GM15510 (cell line): ENCODE data around the gene LRRC4C.

ENCODE experiments used
- POLR2A ChIP-seq: IDR thresholded peaks from 3 replicates; pipeline ENCODE4 v1.6.1; 2011; ENCODE audit warnings: borderline replicate concordance; ENCODE audit not compliant: insufficient read length; ENCODE audit errors: extremely low read depth

The LRRC4C gene

GRCh38 chr11:40226654-40227053 lies 1232.8 kb downstream of the LRRC4C start:
- TF ChIP-seq POLR2A, result no peak

- no peak for TF ChIP-seq POLR2A
These were observed 1235.7 kb downstream of the LRRC4C start for GRCh38 chr11:40223596-40224330.

- TF ChIP-seq POLR2A, result no peak
These were observed 1240.1 kb downstream of the LRRC4C start for GRCh38 chr11:40219401-40219800.

- no peak for TF ChIP-seq POLR2A
These were observed 1243.9 kb downstream of the LRRC4C start for GRCh38 chr11:40215556-40215955.

- no peak for TF ChIP-seq POLR2A
These were observed 1252.0 kb downstream of the LRRC4C start for GRCh38 chr11:40207416-40207815.

- no peak for TF ChIP-seq POLR2A
These were observed 1255.2 kb downstream of the LRRC4C start for GRCh38 chr11:40204228-40204627.

GRCh38 chr11:40203606-40204005 lies 1255.8 kb downstream of the LRRC4C start:
- no peak for TF ChIP-seq POLR2A

- no peak for TF ChIP-seq POLR2A
These were observed 1256.7 kb downstream of the LRRC4C start for GRCh38 chr11:40202589-40203270.

- no peak for TF ChIP-seq POLR2A
These were observed 1269.2 kb downstream of the LRRC4C start for GRCh38 chr11:40190294-40190693.

GRCh38 chr11:40188848-40189247 lies 1270.6 kb downstream of the LRRC4C start:
- no peak for TF ChIP-seq POLR2A

- TF ChIP-seq POLR2A, result no peak
These were observed 1272.2 kb downstream of the LRRC4C start for GRCh38 chr11:40187295-40187694.

- TF ChIP-seq POLR2A, result no peak
These were observed 1272.8 kb downstream of the LRRC4C start for GRCh38 chr11:40186437-40187263.

GRCh38 chr11:40185793-40186192 lies 1273.7 kb downstream of the LRRC4C start:
- no peak for TF ChIP-seq POLR2A

- TF ChIP-seq POLR2A, result no peak
These were observed 1276.1 kb downstream of the LRRC4C start for GRCh38 chr11:40183073-40184064.
